Stimulated activated CD4-positive, alpha-beta T cell treated with anti-CD3 and anti-CD28 coated beads, Interleukin-1b, Interleukin-23, amount 100 ng/mL, for 1 hour (primary cell): ENCODE measurements around the gene CSNK1G1.
"Not testable (repeated sequence)": the region's sequence is repeated elsewhere in the genome, so short reads cannot be mapped to it uniquely, and the experiment has no call there.

Experiments
- DNase-seq, 2 donors: peaks; one replicate each; pipeline ENCODE4 v3.0.0-alpha.2; 2020; ENCODE audit warnings: low read depth in 2 of 2

CSNK1G1 gene

GRCh38 chr15:64355944-64356709 lies at the start of gene CSNK1G1:
TSS of gene CSNK1G1 (minus strand) at chr15:64356173. CDS start at chr15:64300499, 55,674 bp downstream.
- DNase-seq: peak; percentile 76 to 84

- DNase-seq: no peak
Measured at GRCh38 chr15:64400583-64400982, 44.6 kb upstream of the CSNK1G1 start.

- no peak for DNase-seq
Measured at GRCh38 chr15:64398575-64398974, 42.6 kb upstream of the CSNK1G1 start.

- no peak for DNase-seq
Measured at GRCh38 chr15:64396789-64397188, 40.8 kb upstream of the CSNK1G1 start.

DNA sequence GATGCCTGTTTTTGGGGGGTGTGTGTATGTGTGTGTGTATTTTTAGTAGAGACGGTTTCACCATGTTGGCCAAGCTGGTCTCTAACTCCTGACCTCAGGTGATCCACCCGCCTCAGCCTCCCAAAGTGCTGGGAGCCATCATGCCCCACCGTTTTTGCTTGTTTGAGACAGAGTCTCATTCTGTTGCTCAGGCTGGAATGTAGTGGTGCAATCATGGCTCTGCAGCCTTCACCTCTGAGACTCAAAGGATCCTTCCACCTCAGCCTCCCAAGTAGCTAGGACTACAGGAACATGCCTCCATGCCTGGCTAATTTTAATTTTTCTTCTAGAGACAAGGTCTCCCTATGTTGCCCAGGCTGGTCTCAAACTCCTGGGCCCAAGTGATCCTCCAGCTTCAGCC lies 36.5 kb upstream of the CSNK1G1 start:
- not testable (repeated sequence) for DNase-seq

DNA sequence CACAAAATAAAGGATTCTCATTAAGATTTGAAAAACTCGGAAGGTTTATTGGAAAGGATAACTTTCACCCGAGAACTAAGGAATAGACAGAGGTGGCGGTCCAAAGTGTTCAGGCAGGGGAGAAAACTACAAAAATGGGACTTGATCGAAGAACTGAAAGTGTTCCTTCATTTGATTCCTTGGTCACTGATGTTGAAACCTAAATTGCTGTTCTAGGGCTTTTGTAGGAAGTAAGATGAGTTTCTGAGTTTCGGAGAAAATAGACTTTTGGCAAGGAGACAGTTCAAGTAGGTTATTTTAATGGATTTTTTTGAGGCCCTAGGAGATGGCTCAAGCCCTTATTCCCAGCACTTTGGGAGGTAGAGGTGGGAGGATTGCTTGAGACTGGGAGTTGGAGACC lies 33.1 kb upstream of the CSNK1G1 start:
- DNase-seq: no peak

DNA sequence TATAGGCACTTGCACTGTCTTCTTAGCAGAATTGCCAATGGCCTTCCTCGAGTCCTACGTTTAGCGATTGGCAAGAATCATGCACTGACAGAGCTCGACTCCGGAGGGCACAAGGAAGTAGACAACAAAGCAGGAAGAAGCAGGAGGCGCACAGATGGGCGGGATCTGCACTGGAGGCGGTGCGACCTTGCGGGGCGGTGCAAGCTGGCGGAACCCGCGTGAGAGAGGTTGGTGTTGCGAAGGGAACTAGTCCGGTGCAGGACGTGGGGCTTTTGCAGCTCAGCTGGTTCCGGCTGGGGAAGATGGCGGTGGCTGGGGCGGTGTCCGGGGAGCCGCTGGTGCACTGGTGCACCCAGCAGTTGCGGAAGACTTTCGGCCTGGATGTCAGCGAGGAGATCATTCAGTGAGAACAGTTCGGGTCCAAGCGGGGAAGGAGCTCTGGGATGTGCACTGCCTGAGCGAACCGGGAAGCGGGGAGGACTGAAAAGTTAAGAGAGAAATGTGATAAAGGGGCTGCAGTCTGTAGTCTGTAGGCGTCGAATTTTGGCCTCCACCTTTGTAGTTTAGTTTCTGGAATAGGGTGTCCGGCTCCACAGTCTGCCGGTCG lies 31.7 kb upstream of the CSNK1G1 start, which contains the start of gene TRIP4:
TSS of gene TRIP4 (plus strand) at position 275 of the 607 bp plus-strand sequence. CDS start at position 303, 28 bp downstream.
- DNase-seq: peak; percentile 89

DNA sequence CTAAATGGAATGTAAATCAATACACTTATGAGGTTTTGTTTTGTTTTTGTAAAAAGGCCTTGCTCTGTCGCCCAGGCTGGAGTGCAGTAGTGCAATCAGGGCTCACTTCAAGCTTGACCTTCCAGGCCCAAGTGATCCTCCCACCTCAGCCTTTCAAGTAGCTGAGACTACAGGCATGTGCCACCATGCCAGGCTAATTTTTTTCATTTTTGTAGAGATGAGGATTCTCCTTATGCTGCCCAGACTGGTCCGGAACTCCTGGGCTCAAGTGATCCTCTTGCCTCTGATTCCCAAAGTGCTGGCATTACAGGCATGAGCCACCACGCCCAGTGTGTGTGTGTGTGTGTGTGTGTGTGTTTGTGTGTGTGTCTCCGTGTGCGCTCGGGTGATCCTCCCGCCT lies 30.3 kb upstream of the CSNK1G1 start:
- no peak for DNase-seq

DNA sequence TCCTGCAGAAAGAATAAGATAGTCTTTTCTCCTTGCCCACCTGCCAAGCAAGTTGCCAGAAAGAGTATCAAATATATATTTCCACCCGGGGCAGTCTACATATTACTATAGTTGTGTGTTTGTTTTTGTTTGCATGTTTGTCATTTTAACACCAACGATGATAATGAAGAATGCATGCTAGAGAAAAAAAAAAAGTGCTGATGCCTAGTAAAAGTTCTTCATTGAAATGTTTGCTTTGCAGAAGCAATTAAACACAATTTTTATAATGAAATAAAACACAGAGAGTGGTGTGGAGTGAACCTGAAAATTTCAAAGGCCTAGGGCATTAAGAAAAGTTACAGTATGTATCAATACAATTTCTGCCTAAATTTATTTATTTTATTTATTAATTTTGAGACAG lies 27.8 kb upstream of the CSNK1G1 start:
- no peak for DNase-seq

DNA sequence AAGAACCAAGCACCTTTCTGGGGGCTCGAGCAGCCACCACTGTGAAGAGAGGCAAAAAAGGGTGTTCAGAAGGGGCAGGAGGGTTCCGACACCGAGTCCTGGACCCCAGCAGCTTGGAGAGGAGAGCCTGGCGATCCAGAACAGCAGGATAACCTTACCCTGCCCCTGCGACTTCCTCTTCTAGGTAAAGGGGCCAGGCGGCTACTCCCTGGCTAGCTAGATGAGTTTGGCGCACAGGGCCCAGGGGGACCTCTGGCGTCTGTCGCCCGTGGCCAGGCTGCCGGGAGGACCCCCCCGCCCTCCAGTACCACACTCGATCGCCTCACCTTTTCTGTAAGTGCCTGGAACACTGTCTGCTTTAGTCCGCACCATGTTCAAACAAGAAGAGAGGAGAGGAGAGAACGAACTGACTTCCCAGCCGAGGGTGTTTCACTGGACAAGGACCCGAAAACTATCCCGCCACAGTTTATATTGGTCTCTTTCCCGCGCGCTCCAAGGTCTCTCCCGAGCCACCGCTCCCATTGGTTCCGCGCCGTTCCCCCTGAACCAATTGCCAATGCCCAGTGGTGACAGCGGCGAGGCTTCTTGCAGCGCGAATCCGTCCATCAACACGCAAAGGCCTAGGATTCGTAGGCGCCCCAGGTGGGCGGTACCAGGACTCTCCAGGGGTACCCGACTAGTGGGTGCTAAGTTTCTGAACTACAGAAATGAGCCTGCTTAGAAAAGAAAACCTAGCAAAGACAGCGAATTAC lies 25.2 kb upstream of the CSNK1G1 start, which contains the start of gene PCLAF:
TSS of gene PCLAF (minus strand) at position 442 of the 752 bp plus-strand sequence. CDS start at position 372, 70 bp downstream.
- DNase-seq: peak; percentile 64 to 72

DNA sequence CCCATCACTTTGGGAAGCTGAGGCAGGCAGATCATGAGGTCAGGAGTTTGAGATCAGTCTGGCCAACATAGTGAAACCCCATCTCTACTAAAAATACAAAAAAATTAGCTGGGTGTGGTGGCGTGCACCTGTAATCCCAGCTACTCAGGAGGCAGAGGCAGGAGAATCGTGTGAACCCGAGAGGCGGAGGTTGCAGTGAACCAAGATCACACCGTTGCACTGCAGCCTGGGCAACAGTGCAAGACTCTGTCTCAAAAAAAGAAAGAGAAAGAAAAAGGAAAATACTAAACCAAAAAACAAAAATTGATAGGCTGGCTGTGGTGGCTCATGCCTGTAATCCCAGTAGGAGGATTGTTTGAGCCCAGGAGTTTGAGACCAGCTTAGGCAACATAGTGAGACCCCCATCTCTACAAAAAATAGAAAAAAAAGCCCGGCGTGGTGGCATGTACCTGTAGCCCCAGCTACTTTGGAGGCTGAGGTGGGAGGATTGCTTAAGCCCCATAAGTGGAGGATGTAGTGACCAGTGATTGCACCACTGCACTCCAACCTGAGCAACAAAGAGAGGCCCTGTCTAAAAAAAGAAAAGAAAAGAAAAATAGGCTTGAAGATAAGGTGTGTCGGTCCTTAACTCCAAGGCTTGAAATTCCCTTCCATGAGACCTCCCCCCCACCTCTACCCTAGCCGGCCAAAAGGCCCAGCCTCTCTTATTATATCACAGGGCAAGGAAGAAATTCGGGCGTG lies 24.3 kb upstream of the CSNK1G1 start:
- DNase-seq: not testable (repeated sequence)

DNA sequence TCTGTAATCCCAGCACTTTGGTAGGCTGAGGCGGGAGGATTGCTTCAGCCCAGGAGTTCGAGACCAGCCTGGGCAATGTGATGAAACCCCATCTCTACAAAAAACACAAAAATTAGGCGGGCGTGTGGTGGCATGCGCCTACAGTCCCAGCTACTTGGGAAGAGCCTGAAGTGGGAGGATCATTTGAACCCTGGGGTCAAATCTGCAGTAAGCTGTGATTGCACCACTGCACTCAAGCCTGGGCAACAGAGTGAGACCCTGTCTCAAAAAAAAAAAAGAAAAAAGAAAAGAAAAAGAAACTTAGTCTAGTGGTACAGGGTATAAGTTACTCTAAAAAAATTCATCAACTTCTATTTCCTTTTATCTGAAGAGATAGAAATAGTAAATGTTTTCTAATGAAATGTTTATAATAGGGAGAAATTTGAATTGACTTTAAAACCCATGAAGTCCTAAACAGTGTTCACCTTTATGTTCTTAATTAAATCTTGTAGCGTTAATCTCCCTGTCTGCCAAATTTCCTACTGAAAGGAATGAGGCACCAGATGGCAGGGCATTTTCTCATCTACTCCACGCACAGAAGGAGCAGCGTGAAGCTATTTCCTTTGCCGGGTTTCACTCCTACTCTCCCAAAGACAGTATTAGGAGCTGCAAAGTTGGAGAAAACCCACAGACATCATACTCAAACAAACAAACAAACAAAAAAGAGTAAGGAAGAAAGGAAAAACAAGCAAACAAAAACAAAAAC lies 23.4 kb upstream of the CSNK1G1 start:
- DNase-seq: no peak

GRCh38 chr15:64373360-64373759 lies 17.4 kb upstream of the CSNK1G1 start:
- DNase-seq: no peak

GRCh38 chr15:64371383-64371782 lies 15.4 kb upstream of the CSNK1G1 start:
- not testable (repeated sequence) for DNase-seq

DNA sequence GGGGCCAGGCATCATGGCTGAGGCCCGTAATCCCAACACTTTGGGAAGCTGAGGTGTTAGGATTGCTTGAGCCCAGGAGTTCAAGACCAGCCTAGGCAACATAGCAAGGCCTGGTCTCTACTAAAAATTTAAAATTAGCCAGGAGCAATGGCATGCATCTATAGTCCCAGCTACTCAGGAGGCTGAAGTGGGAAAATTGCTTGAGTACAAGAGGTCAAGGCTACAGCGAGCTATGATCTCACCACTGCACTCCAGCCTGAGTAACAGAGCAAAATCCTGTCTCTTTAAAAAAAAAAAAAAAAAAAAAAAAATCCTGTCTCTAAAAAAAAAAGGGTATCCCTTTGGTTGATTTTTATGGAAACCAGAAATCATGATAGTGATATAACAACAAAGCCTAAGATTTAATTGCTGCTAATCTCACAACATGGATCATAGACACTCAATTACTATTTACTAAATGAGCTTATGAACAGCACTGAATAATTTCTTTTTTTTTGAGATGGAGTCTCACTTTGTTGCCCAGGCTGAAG lies 13.2 kb upstream of the CSNK1G1 start:
- DNase-seq: no peak

DNA sequence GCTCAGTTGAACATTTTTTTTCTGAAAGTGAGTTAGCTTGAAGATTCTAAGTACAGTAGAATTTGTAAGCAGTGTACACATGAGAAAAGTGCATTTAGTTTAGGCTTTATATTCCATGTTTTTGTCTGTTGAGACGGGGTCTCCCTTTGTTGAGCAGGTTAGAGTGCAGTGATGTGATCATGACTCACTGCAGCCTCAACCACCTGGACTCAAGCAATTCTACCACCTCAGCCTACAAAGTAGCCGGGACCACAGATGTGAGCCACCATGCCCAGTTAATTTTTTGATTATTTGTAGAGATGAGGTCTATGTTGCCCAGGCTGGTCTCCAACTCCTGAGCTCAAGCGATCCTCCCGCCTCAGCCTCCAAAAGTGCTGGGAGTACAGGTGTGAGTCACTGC lies 5.3 kb upstream of the CSNK1G1 start:
- DNase-seq: no peak

DNA sequence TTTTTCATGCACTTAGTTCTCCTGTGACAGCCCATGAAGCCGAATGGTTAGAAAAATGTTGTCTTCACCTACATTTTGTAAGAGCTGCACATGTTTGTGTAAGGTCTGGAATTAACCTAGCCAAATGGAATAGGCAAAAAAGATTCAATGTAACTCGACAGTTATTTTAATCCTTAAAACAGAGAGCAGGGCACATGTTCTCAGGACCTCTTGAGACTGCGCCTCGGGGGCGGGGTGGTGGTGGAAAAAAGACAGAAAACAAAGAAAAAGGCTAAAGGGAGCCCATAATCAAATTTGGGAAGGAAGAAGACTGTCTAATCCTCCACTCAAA lies 702 bp upstream of the CSNK1G1 start:
- no peak for DNase-seq

- no peak for DNase-seq
Measured at GRCh38 chr15:64355348-64355943, 527 bp downstream of the CSNK1G1 start.

GRCh38 chr15:64354688-64355344 lies 1.2 kb downstream of the CSNK1G1 start:
- no peak for DNase-seq

- DNase-seq: no peak
Measured at GRCh38 chr15:64351265-64351664, 4.7 kb downstream of the CSNK1G1 start.
